ENCODE results near the gene FUBP1. TPM values are rescaled to one million over a fixed set of nuclear protein-coding genes. Genes with fewer than 3 reads are reported as not detected.
A peak's percentile ranks its signal among the peaks of the same experiment; 100 is the strongest.
"Not testable (repeated sequence)": the region's sequence is repeated elsewhere in the genome, so short reads cannot be mapped to it uniquely, and the experiment has no call there.

FUBP1 gene
- total RNA-seq, 4 donors from 2014 or later: 81.8 to 176 (median 101) TPM

DNA sequence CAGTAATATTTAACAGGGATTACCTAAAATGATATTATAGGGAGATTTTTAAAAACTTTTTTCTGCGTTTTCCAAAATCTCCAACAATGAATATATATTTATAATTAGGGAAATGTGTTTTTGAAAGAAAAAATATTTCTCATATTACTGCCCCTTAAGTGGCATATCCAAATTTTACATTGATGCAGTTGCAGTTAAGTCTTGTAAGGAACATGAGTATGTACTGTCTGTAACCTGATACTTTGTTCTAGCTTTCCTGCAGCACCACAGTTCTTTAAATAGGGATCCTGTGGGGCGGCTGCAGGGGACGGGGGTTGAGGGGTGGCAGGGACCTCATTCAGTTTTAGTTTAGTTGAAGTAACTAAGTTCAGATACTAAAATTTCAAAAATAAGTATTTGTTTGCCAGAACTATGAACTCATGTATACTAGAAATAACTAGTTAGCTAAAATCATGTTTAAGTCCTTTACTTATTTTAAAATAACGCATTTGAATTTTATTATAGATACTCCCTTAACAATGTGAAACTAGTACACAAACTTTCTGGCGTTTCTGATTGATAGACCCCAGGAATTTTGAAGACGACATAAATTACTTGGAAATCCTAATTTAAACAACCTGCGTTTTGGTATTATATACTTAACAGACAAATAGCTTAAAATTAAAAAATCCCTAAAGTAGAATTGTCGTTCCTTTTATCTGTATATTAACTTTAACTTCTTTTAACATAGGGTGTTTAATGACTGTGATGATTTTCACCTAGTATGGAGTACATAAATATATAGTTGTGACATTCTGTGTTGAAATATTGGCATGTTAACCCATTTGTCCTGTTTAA, 25.2 kb upstream of the FUBP1 start:
- peak; percentile 58 for DNase-seq
- Histone ChIP-seq H3K4me3 (peak overlapping the region; percentile 4 to 59 (median 52)), H3K36me3 (no peaks in the 10 kb centered on the region), H3K27ac (peak overlapping the region; percentile 86 to 94 (median 92)), H3K9me3 (no peaks in the 10 kb centered on the region), H3K4me1 (peaks cover 5 to 46% (median 28%) of the 10 kb centered on the region in 4 donors), H3K27me3 (no peaks in the 10 kb centered on the region)
- no peak for TF ChIP-seq POLR2A (IDR thresholded peaks at IDR 0.05)
- peak in 1 of 3 donors; percentile 43 for TF ChIP-seq POLR2AphosphoS5 (IDR thresholded peaks at IDR 0.05)
- no peak for TF ChIP-seq EP300 (IDR thresholded peaks at IDR 0.05; ENCODE audit: low read depth)
- TF ChIP-seq, protein P1, sequence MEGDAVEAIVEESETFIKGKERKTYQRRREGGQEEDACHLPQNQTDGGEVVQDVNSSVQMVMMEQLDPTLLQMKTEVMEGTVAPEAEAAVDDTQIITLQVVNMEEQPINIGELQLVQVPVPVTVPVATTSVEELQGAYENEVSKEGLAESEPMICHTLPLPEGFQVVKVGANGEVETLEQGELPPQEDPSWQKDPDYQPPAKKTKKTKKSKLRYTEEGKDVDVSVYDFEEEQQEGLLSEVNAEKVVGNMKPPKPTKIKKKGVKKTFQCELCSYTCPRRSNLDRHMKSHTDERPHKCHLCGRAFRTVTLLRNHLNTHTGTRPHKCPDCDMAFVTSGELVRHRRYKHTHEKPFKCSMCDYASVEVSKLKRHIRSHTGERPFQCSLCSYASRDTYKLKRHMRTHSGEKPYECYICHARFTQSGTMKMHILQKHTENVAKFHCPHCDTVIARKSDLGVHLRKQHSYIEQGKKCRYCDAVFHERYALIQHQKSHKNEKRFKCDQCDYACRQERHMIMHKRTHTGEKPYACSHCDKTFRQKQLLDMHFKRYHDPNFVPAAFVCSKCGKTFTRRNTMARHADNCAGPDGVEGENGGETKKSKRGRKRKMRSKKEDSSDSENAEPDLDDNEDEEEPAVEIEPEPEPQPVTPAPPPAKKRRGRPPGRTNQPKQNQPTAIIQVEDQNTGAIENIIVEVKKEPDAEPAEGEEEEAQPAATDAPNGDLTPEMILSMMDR (IDR thresholded peaks at IDR 0.05): no peak
- intact Hi-C loops (cut with DNase I; ENCODE audit: low total_unique reads) (no loop called here), in situ Hi-C loops (cut with MboI; ENCODE audit: low pct_ligation_motif_present in 1 of 4, low pct_unique_long_range_greater_than_20kb in 1 of 4, low sequenced_read_pairs in 3 of 4) (no loop called here)
- 3 to 5% methylated on average over 8 of the region's 8 CpGs for WGBS, 2 donors (ENCODE audit: low coverage in 1 of 2)

DNA sequence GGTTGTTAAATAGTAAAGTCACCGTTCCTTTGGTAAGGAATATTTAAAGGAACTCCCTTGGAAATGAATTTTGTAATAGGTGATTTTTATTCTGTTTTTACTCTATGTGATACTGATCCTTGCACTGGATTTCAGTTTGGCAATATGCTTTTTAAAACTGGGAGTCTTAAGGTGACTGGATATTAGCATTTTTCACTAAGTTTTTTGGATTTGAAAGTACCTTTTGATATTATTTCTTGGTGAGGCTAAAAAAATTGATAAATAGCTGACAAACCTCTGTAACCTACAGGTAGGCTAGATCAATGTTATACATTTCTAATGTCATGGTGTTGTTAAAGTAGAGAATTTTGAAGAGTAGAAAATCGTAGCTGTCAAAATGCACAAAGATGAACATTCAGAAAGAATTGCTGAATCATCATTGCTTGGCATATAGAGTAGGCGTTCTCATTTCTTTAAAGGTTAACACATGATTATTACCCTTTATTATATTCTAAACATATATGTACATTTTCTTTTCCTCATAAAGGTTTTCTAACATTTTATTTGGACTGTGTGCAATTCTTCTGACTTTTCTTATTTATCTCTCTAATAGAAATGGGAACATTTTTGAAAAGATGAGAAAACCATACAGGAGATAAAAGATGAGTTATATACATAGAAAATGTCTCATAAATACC, 24.3 kb upstream of the FUBP1 start:
- peak overlapping the region; percentile 86 to 94 (median 92) for H3K27ac ChIP-seq
- in situ Hi-C loops (cut with MboI; ENCODE audit: low pct_ligation_motif_present in 1 of 4, low pct_unique_long_range_greater_than_20kb in 1 of 4, low sequenced_read_pairs in 3 of 4) (no loop called here), intact Hi-C loops (cut with DNase I; ENCODE audit: low total_unique reads) (no loop called here)
- no peak for DNase-seq
- no peaks in the 10 kb centered on the region for H3K9me3 ChIP-seq
- 31 to 36% methylated on average over 3 of the region's 3 CpGs for WGBS, 2 donors (ENCODE audit: low coverage in 1 of 2)
- TF ChIP-seq POLR2AphosphoS5 (IDR thresholded peaks at IDR 0.05) (no peak), EP300 (IDR thresholded peaks at IDR 0.05; ENCODE audit: low read depth) (no peak), POLR2A (IDR thresholded peaks at IDR 0.05) (no peak)
- TF ChIP-seq, protein P1 (IDR thresholded peaks at IDR 0.05): no peak
- H3K4me3 ChIP-seq: peak overlapping the region in 2 of 4 donors; percentile 57 to 59
- H3K36me3 ChIP-seq: no peaks in the 10 kb centered on the region
- H3K4me1 ChIP-seq: peaks cover 5 to 38% (median 23%) of the 10 kb centered on the region in 4 donors
- no peaks in the 10 kb centered on the region for H3K27me3 ChIP-seq

DNA sequence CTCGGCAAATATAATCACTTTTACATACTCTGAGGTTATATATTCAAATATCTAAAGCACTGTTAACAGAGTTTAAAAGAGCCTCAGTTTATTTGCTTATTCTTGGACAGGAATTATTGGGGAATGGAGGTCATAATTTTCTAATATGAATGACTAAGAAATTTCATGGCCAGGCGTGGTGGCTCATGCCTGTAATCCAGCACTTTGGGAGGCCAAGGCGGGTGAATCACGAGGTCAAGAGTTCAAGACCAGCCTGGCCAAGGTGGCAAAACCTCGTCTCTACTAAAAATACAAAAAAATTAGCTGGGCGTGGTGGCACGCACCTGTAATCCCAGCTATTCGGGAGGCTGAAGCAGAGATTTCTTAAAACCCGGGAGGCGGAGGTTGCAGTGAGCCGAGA, 21.7 kb upstream of the FUBP1 start:
- H3K9me3 ChIP-seq; intact Hi-C loops (cut with DNase I; ENCODE audit: low total_unique reads); in situ Hi-C loops (cut with MboI; ENCODE audit: low pct_ligation_motif_present in 1 of 4, low pct_unique_long_range_greater_than_20kb in 1 of 4, low sequenced_read_pairs in 3 of 4); H3K4me3 ChIP-seq; H3K27me3 ChIP-seq; DNase-seq; H3K36me3 ChIP-seq; H3K27ac ChIP-seq: not testable (repeated sequence)
- H3K4me1 ChIP-seq: peaks cover 5 to 13% (median 11%) of the 10 kb centered on the region in 4 donors
- 83 to 87% methylated on average over 7 to 11 of the region's 11 CpGs for WGBS, 2 donors (ENCODE audit: low coverage in 1 of 2)

DNA sequence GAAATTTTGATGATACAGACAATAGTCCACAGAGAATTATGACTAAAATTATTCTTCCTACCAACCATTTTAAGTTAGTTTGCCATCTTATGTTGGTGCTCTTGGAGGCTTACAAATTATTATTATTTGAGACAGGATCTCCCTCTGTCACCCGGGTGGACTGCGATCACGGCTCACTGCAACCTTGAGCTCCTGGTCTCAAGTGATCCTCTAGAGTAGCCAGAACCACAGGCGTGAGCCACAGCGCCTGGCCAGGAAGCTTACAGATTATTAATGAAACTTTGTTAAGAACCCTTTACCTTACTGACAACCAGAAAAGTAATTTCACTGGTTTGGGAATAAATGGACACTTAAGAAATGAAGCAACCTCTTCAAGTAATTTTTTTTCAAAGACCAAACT, 17.9 kb upstream of the FUBP1 start:
- intact Hi-C loops (cut with DNase I; ENCODE audit: low total_unique reads): no loop called here

More for the DNA sequence above, 17.9 kb upstream of the FUBP1 start:
- H3K4me1 ChIP-seq: peaks cover 4 to 12% (median 6%) of the 10 kb centered on the region in 4 donors
- no peak overlapping the region for H3K27ac ChIP-seq
- in situ Hi-C loops (cut with MboI; ENCODE audit: low pct_ligation_motif_present in 1 of 4, low pct_unique_long_range_greater_than_20kb in 1 of 4, low sequenced_read_pairs in 3 of 4): no loop called here
- H3K36me3 ChIP-seq: no peaks in the 10 kb centered on the region
- no peak for DNase-seq
- 96 to 100% methylated on average over 2 to 5 of the region's 5 CpGs for WGBS, 2 donors (ENCODE audit: low coverage in 1 of 2)
- H3K4me3 ChIP-seq: no peak overlapping the region
- TF ChIP-seq, protein P1 (IDR thresholded peaks at IDR 0.05): no peak
- no peak for TF ChIP-seq POLR2A (IDR thresholded peaks at IDR 0.05)
- no peak for TF ChIP-seq EP300 (IDR thresholded peaks at IDR 0.05; ENCODE audit: low read depth)
- no peak for TF ChIP-seq POLR2AphosphoS5 (IDR thresholded peaks at IDR 0.05)
- no peaks in the 10 kb centered on the region for H3K9me3 ChIP-seq
- no peaks in the 10 kb centered on the region for H3K27me3 ChIP-seq

All from transverse colon (tissue), 4 donors.